HepG2 (cell line): ENCODE measurements around the gene TCF7L2. TPM values are rescaled to one million over a fixed set of nuclear protein-coding genes. Genes with fewer than 3 reads are reported as not detected.

Experiments used
- ATF2 ChIP-seq: sonication (generic); formaldehyde crosslinking; IDR thresholded peaks from 2 replicates; pipeline ENCODE4 v1.4.0; 2020; ENCODE audit warnings: missing genetic modification reagents
- CHD2 ChIP-seq: IDR thresholded peaks from 2 replicates; pipeline ENCODE4 v1.6.1; 2011; ENCODE audit warnings: low read depth, low read length, improper control_type of control experiment
- DR1 ChIP-seq: sonication (generic); formaldehyde crosslinking; IDR thresholded peaks from 2 replicates; pipeline ENCODE4 v1.8.0; 2021; ENCODE audit warnings: mild to moderate bottlenecking, missing genetic modification reagents, inconsistent platforms
- MTF1 ChIP-seq: sonication (generic); formaldehyde crosslinking; IDR thresholded peaks from 2 replicates; pipeline ENCODE4 v1.5.0; 2020; ENCODE audit warnings: missing genetic modification reagents
- NR1H2 ChIP-seq: sonication (generic); formaldehyde crosslinking; IDR thresholded peaks from 2 replicates; pipeline ENCODE4 v1.8.1; 2022; ENCODE audit warnings: low read depth, missing genetic modification reagents, borderline replicate concordance
- RBAK ChIP-seq: sonication (generic); formaldehyde crosslinking; IDR thresholded peaks from 2 replicates; pipeline ENCODE4 v1.5.1; 2020; ENCODE audit warnings: mild to moderate bottlenecking, missing genetic modification reagents
- SOX6 ChIP-seq, 2 experiments: fragments of 450-650 bp in 1 of 2; sonication (generic) in 1 of 2; formaldehyde crosslinking in 1 of 2; IDR thresholded peaks; 2 replicates each; pipeline versions ENCODE4 v1.4.0 to v1.6.1; 2017 to 2020; ENCODE audit warnings: antibody characterized with exemption in 1 of 2, mild to moderate bottlenecking in 1 of 2, missing genetic modification reagents in 1 of 2
- THYN1 ChIP-seq: sonication (generic); formaldehyde crosslinking; IDR thresholded peaks from 2 replicates; pipeline ENCODE4 v1.8.1; 2023; ENCODE audit warnings: low read depth, mild to moderate bottlenecking, moderate library complexity, missing genetic modification reagents, borderline replicate concordance
- ZNF407 ChIP-seq: sonication (generic); formaldehyde crosslinking; IDR thresholded peaks from one replicate; pipeline ENCODE4 v1.5.1; 2020; ENCODE audit warnings: mild to moderate bottlenecking, missing genetic modification reagents; ENCODE audit errors: not compliant biosample characterization
- polyA plus RNA-seq, 8 experiments: library from polyadenylated mRNA; depleted of rRNA in 3 of 8; stranded (reverse) in 7 of 8; unstranded in 1 of 8; fragments of >200 nt; fragmentation: Illumina TruSeq in 4 of 8; extraction: Trizol in 4 of 8; gene quantifications; 2 replicates each; pipeline versions ENCODE4 v1.2.1 to v1.2.3, GENCODE V29; 2011 to 2016; ENCODE audit warnings: low read depth in 4 of 8, missing spikeins in 1 of 8, mixed read lengths in 1 of 8; ENCODE audit not compliant: insufficient read depth in 1 of 8
- total RNA-seq, 5 experiments: library from RNA; depleted of rRNA; stranded (reverse); fragments of >200 nt; fragmentation: Illumina TruSeq; extraction: Trizol; gene quantifications; 2 replicates each; pipeline ENCODE4 v1.2.3, GENCODE V29; 2016; ENCODE audit warnings: low read depth in 1 of 5
- TF ChIP-seq, protein P1 (sequence below): sonication (generic); formaldehyde crosslinking; IDR thresholded peaks from 2 replicates; pipeline ENCODE4 v1.4.0; 2020; ENCODE audit warnings: missing genetic modification reagents
- TF ChIP-seq, protein P2 (sequence below): IDR thresholded peaks from 2 replicates; pipeline ENCODE4 v1.6.1; 2016; ENCODE audit warnings: low read depth, control low read depth
- TF ChIP-seq, protein P3 (sequence below): sonication (generic); formaldehyde crosslinking; IDR thresholded peaks from 2 replicates; pipeline ENCODE4 v1.4.0; 2020; ENCODE audit warnings: mild to moderate bottlenecking, missing genetic modification reagents

Gene TCF7L2
- total and polyA plus RNA-seq, 2 of the 13 experiments (the other 11 are each of a cell fraction or from before 2014, with no cell fraction given) = 3.9 to 13.7 TPM

GRCh38 chr10:113086282-113086681, 136.2 kb downstream of the TCF7L2 start (continued):
- TF ChIP-seq, protein P1, sequence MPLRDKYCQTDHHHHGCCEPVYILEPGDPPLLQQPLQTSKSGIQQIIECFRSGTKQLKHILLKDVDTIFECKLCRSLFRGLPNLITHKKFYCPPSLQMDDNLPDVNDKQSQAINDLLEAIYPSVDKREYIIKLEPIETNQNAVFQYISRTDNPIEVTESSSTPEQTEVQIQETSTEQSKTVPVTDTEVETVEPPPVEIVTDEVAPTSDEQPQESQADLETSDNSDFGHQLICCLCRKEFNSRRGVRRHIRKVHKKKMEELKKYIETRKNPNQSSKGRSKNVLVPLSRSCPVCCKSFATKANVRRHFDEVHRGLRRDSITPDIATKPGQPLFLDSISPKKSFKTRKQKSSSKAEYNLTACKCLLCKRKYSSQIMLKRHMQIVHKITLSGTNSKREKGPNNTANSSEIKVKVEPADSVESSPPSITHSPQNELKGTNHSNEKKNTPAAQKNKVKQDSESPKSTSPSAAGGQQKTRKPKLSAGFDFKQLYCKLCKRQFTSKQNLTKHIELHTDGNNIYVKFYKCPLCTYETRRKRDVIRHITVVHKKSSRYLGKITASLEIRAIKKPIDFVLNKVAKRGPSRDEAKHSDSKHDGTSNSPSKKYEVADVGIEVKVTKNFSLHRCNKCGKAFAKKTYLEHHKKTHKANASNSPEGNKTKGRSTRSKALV (CRISPR knock-in tag) = no peak
- TF ChIP-seq, protein P2, sequence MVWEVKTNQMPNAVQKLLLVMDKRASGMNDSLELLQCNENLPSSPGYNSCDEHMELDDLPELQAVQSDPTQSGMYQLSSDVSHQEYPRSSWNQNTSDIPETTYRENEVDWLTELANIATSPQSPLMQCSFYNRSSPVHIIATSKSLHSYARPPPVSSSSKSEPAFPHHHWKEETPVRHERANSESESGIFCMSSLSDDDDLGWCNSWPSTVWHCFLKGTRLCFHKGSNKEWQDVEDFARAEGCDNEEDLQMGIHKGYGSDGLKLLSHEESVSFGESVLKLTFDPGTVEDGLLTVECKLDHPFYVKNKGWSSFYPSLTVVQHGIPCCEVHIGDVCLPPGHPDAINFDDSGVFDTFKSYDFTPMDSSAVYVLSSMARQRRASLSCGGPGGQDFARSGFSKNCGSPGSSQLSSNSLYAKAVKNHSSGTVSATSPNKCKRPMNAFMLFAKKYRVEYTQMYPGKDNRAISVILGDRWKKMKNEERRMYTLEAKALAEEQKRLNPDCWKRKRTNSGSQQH (CRISPR knock-in tag) = no peak
- TF ChIP-seq SOX6 (IDR thresholded peaks at IDR 0.05) (no peak), SOX6 (CRISPR knock-in tag; IDR thresholded peaks at IDR 0.05) (peak; percentile 49; the same call in 1 of the 2 replicates), RBAK (CRISPR knock-in tag) (no peak), MTF1 (CRISPR knock-in tag) (no peak), ATF2 (CRISPR knock-in tag) (no peak), CHD2 (no peak), NR1H2 (CRISPR knock-in tag) (no peak), ZNF407 (CRISPR knock-in tag) (no peak), DR1 (CRISPR knock-in tag) (no peak), THYN1 (CRISPR knock-in tag) (no peak)
- TF ChIP-seq, protein P3, sequence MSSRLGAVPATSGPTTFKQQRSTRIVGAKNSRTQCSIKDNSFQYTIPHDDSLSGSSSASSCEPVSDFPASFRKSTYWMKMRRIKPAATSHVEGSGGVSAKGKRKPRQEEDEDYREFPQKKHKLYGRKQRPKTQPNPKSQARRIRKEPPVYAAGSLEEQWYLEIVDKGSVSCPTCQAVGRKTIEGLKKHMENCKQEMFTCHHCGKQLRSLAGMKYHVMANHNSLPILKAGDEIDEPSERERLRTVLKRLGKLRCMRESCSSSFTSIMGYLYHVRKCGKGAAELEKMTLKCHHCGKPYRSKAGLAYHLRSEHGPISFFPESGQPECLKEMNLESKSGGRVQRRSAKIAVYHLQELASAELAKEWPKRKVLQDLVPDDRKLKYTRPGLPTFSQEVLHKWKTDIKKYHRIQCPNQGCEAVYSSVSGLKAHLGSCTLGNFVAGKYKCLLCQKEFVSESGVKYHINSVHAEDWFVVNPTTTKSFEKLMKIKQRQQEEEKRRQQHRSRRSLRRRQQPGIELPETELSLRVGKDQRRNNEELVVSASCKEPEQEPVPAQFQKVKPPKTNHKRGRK (CRISPR knock-in tag) = no peak
